Measurements from ENCODE around the gene CCDC39. TPM values are rescaled to one million over a fixed set of nuclear protein-coding genes. Genes with fewer than 3 reads are reported as not detected.

CCDC39 gene
- total RNA-seq, result 0.06 TPM in 1 of 2 replicates, not detected in the other

DNA sequence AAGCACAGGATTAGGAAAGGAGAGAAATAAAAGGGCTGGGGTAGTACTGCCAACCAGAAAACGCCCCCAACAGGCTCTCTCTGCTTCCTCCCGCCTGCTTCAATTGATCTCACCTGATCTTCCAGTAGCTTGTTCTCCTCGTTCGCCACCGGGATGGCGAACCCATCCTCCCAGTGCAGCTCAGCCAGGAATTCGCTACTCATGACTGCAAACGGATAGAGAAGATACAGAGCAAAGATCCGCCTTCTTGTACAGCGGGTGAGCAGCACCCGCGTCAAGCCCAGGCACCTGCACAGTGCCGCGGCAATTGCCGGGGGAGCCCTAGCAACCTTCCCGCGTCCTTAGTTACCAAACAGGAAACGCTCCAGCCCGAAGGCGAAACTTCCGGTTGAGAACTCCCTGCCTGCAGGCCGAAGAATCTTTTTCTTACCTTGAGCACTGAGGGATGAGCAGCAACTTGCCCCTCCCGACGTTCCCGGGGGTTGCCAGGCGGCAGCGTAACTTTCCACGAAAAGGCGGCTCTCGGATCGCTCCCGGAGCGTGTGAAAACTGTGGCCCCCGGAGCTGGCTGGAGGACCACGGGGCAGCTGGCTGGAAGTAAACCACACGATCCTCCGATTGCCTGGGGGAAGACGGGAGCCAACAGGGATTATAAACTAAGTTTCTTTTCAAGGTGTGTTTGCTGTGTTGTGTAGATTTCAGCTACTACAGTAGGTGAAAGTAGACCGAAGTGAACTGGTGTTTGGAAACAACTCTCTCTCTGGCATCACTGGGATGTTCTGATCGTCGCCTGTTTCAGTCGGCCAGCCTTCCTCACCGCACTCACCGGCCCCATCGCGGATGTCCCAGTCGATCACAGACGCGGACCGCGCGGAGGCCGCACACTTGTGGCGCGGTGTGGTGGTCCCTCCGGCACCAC lies at the start of gene CCDC39:
Gene CCDC39, minus strand, starts transcription at position 312 of the 919 bp plus-strand sequence. Its CDS starts 109 bp downstream, at position 203.

DNA sequence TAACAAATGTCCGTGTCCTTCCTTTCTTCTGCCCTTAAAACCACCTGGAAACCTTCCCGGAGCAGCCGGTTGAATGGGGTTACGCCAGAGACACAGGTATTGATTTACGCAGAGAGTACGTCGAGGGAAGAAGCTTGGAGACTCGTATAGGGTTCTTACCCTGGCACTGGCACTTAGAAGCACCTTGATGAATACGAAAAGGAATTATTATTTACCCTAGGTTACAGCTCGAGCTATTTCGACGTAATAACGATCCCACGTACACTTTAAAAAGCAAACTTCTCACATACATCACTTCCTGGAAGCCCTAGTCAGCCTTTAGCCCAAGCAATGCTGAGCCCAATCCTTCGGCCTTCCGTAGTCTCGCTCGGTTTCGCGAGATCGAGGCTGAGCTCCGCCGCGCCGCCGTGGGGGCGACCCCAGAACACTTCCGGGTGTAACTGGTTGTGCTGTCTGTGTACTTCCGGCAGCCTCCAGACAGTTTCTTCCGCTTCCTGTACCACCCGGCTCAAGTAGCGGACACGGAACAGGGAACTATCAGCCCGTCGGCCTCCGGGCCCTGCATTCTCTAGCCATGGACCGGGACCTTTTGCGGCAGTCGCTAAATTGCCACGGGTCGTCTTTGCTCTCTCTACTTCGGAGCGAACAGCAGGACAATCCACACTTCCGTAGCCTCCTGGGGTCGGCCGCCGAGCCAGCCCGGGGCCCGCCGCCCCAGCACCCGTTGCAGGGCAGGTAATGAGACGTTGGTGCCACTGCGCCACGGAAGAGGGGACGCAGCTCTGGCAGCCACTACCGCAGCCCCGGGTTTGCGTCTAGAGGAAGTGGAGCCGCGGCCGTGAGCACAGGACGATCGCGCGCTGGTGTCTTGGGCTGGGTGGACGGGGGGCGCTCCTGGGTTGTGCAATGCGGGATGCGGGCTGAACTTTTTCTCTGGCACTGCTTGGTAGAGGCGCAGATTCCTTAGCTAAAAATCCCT lies 77.3 kb downstream of the CCDC39 start, which contains the start of gene TTC14:
Gene TTC14, plus strand, starts transcription at position 476 of the 979 bp plus-strand sequence. Its CDS starts 99 bp downstream, at position 575.

Other genes with a start within 250 kb of the CCDC39 start
- gene TTC14, start 77.3 kb downstream of the CCDC39 start, total RNA-seq, result 14.9 and 51.1 TPM in 2 replicates
- gene FXR1, start 233.2 kb upstream of the CCDC39 start, total RNA-seq, result 151 and 278 TPM in 2 replicates

Measured in bladder microvascular endothelial cell (primary cell).